T47D (cell line): ENCODE data around the gene ANKRD44.
"Not testable (repeated sequence)": the region's sequence is repeated elsewhere in the genome, so short reads cannot be mapped to it uniquely, and the experiment has no call there.

Experiments used
- DNase-seq, 2 experiments: peaks; one replicate each; pipeline versions ENCODE4 v3.0.0 to v3.0.0-alpha.2; 2011 to 2012; ENCODE audit warnings: low read depth in 1 of 2, low spot score in 1 of 2
- JUND ChIP-seq: IDR thresholded peaks from 2 replicates; pipeline ENCODE4 v1.6.1; 2012; ENCODE audit warnings: low read depth
- in situ Hi-C: cut with HindIII; loops from 2 replicates; pipeline ENCODE4 v1.10.0; 2016; ENCODE audit warnings: low sequenced_read_pairs, low pct_unique_long_range_greater_than_20kb

ANKRD44 gene

DNA sequence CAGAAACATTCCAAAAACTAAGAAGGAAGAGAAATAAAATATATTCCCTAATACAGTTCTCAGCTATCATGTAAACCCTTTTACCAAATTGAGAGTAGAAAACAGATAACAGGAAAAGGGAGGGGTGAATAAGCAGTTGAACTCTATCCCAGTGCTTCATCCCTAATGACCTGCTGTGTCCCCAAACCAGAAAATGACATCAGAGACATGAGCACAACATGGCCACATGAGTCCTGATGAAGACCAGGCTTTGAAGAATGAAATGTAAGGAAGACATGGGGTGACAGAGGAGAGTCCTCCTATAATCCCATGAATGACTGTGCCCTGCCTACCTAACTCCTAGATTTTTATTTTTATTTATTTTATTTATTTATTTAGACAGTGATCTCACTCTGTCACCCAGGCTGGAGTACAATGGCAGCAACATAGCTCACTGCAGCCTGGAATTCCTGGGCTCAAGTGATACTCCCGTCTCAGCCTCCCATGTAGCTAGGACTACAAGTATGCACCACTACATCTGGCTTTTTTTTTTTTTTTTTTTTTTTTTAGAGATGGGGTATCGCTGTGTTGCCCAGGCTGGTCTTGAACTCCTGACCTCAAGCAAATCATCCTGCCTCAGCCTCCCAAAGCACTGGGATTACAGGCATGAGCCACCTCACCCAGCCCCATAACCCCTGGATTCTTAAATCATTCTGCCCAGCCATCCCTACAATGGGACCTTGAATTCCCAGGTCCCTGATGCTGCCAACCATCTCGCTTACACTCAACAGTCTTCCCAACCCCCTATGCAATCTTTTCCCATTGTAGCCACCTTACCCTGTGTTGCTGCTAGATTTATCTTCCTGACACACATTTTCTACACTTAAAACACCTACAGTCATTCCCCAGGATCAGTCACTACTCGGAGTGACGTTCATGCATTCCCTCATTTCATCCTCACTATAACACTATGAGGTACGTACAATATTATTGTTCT is 64.5 kb downstream of the ANKRD44 start:
- TF ChIP-seq JUND, result no peak
- DNase-seq, result no peak
- in situ Hi-C loops, result no loop called here

DNA sequence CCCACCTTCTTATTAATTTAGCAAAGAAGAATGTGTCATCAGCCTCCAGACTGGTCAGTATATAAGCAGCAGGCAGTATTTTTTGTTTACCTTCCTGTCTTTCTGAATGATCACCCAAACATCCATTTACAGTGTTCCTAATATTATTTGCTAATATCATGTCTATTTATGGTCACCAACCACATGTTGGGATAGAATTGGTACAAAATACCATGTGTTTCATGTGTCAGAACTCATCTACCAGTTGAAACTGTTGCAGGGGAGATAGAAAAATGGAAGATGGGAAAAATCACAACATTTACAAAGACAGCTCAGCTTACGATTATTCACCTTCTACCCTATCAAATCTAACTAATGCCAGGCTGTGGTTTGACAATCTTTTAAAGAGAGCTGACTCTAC is 66.2 kb downstream of the ANKRD44 start:
- in situ Hi-C loops, result no loop called here
- DNase-seq, result no peak
- no peak for TF ChIP-seq JUND

DNA sequence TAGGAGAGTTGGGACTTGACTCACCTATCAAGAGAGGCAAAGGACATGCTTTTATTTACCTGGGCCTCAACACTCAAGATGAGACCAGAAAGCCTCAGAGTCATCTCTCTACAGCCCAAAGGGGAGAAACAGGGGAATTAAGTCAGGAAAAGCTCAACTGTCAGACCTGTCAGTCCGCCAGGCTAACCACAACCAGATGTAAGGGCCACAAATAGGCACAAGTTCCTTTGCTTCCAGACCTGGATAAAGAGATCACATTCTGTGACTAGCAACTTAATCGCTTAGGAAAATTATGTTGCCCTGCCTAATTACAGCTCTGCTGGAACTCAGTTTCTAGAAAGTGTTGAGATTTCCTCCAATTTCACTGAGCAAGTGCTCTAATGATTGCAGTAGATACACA is 67.9 kb downstream of the ANKRD44 start:
- no peak for TF ChIP-seq JUND
- no peak for DNase-seq
- in situ Hi-C loops, result no loop called here

DNA sequence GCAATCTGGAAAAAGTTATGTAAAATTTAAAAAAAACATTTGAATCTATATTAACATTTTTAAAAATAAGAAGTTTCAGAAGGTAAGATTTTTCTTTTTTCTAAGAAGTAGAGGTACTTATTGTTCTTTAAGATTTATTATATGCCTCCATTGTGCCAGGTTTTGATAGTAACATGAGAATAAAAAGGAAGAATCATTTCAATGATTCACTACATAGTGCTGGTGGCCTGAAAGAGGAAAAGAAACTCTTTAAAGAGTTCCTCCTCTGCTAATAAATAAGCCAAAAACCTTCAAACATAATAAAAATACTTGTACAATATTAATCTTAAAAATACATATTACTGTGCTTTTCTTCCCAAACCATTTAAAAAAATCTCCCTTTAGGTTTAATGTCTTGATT is 69.0 kb downstream of the ANKRD44 start:
- in situ Hi-C loops, result no loop called here
- DNase-seq, result no peak
- no peak for TF ChIP-seq JUND

DNA sequence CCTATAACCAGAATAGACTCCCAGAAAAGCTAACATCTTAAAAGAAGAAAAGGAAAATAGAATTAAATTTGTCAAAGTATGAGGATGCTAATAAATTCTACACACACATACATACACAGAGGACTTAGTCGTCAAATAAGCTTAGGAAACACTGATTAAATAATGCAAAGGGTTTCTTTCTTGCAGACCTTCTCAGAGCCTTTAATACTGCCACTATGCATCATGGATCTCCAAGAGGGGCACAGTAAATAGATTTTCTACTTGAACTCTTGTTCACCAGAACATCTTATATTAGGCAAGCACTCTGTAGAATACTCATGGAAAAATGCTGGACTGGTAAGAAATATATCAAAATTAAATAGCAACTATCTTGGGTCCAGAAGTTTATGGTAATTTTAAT is 69.4 kb downstream of the ANKRD44 start:
- no peak for DNase-seq
- TF ChIP-seq JUND, result no peak
- in situ Hi-C loops, result no loop called here

DNA sequence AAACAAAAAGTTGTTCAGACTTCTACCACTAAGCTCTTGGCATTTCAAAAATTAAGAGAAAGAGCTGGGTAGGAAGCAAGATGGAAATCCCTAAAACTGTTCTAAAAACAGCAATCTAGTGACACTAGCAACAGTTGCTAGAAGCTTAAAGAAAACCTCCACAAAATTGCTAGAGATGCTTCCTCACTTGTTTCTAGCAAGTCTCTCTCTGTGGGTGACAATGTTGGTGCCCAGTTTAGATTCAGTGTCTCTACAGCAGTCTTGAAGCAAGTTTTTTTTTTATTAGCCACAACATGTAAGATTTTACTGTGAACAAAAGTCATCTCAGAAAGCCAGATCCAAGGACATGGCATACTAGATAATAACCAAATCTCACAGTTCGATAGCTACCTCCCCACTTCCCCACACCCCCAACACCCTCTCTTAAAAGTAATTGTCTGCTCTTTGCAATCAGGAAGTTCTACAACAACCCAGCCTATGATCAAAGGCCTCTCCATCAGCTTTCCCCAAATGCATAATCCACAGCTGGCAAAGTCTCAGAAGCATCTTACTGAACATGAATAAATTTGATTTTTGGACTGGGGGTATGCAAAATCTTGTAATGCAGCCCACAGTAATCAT is 70.0 kb downstream of the ANKRD44 start:
- in situ Hi-C loops, result no loop called here
- TF ChIP-seq JUND, result no peak
- DNase-seq, result no peak

DNA sequence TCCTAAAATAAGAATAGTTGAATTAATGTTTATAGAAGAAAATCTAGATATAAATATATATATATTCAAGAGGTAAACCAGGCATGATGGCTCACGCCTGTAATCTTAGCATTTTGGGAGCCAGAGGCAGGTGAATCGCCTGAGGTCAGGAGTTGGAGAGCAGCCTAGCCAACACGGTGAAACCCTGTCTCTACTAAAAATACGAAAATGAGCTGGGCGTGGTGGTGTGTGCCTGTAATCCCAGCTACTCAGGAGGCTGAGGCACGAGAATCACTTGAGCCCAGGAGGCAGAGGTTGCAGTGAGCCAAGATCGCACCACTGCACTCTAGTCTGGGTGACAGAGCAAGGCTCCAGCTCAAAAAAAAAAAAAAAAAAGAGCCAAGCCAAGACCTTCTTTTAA is 70.6 kb downstream of the ANKRD44 start:
- in situ Hi-C loops, DNase-seq: not testable (repeated sequence)

DNA sequence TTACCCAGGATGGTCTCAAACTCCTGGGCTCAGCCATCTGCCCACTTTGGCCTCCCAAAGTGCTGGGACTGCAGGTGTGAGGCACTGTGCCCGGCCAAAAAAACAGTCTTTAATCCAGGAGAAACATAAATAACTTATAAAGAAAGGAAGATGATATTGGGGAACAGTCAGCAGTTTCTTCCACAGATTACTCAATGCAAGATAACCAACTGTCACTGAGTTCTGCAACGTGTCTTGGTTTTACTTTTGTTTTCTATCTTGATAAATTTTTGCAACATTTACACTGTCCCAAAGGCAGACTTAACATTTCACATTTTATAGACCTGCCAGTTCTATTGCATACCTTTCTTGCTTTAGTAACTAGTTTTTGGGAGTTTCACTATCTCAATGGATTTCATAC is 71.1 kb downstream of the ANKRD44 start:
- DNase-seq, result no peak
- no peak for TF ChIP-seq JUND
- in situ Hi-C loops, result no loop called here

DNA sequence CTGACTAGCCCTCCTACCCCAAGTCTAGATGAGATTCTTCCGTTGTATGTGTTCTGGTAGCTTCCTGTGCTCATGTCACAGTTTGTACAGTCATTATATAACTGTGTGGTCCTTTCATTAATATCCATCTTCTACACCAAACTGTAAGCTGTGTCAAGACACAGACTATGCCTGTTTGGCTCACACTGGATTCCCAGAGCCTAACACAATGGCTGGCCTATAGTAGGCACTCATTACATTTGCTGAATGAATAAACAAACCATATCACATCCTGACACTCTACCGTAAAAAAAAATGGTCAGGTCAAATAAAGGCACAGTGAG is 72.6 kb downstream of the ANKRD44 start:
- no peak for DNase-seq
- in situ Hi-C loops, result no loop called here
- TF ChIP-seq JUND, result no peak

DNA sequence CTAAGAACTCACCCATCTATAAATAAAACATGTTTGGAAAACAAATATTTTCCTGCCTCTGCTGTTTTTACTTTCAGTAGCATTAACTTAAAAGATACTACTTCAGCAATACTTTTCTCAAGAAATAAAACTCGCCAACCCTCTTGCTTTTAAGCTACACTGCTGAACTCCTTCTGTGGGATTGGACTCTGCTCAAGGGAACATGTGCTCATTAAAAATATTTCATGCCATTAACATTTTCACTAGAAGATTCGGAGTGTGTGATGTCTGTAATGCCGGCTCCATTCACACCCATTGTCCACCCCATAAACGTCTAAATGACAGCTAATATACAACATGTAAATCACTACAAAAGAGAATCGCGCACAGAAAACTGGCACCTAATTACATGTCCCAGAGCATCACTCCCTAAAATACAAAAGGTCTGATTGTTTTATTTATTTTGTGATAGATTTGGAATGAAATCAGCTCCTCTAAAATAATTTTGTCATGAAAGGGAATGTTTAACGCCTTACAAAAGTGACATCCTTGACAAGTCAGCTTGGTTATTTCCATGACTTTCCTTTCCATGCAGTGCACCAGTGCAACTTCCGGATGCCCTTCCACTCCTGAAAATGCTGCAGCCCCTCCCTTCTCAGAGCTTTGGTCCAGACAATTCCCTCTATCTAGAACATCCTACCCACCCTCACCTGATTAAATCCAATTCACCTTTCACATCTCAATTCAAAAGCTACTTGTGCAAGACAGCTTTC is 73.1 kb downstream of the ANKRD44 start:
- no peak for TF ChIP-seq JUND
- no peak for DNase-seq
- in situ Hi-C loops, result no loop called here

DNA sequence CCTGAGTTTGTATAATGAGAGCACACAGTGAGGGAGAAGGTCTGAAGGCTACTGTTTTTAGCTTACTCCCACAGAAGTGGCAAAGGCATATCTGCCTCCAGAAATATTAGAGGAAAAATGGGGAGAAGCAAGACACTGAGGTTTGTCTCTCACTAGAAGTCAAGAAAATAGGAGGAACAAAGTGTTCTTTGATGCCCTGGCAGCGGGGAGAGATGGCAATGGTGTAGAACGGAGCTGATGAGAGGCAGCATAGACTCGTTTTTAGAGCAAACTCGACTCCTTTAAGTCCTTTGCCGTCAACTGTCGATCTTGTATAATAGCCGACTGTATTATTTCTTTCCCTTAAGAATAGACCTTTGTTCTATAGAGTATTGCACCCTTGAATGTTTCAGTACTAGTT is 73.8 kb downstream of the ANKRD44 start:
- in situ Hi-C loops, result no loop called here
- DNase-seq, result no peak
- TF ChIP-seq JUND, result no peak

DNA sequence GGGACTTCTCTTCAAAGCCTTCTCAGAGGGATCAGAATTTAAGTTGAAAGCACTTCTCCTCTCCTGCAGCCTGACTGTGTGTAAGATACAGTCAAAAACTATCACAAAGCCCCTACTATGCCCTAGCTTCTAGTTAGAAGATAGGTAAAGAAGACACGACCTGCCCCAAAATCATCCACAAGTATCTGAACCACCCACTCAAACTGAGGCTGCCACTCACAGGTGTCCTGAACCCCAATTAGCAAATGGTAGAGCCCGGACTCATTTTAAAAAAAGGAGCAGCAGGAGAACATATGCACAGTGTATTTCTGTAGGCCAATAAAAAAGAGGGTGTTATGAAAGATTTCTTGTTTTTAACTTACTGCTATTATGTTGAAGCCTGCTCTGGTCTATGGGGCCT is 74.4 kb downstream of the ANKRD44 start:
- in situ Hi-C loops, result no loop called here
- DNase-seq, result no peak
- no peak for TF ChIP-seq JUND

DNA sequence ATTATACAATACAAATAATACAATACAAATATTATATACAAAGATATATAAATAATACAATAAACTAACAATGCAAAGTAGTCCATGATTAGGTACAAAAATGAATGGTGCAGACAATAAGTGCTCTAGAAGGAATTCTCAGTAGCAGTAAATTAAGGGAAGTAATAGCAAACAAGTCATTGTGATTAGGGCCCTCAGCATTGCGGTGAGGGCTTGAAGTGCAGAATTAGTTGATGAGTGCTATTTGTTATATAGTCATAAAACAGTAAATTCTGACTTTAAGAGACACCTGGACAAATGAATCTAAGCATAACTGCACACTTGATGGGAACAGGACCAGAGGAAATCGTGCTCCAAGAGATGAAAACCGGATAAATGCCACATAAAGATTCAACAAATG is 74.9 kb downstream of the ANKRD44 start:
- no peak for DNase-seq
- no peak for TF ChIP-seq JUND
- in situ Hi-C loops, result no loop called here
